ENCODE results near the gene POLR3B.
"Not testable (repeated sequence)": the region's sequence is repeated elsewhere in the genome, so short reads cannot be mapped to it uniquely, and the experiment has no call there.

Gene POLR3B

DNA sequence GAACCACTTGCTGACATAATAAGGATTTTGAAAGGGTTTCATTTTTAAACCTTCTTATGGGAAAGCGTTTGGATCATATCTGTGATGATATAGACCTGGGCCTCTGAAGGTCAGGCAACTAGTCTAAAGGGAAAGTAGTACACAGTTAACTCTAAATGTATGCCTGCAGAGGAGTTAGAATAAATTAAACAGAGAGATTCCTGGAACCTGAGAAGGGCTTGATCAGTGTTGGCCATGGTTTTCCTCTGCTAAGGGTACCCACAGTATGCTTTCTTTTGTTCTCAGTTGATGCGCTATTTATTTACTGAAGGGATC lies 14.4 kb upstream of the POLR3B start:
- no peak for DNase-seq

DNA sequence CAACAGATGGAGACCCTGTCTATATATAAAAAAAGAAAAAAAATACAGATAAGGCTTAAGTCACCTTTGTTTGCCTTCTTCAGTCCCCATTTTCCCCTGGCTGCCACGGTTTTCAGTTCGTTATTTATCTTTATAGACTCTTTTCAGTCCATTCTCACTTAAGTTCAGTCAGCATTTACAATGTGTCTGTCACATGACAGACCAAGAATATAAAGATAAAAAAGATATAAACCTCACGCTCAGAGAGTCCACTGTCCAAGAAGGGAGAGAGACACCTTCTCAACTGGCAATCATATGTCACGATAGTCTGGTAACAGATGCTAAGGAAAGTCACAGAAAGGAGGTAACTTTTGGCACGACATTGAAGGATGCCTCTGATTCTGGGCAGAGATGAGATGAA lies 13.4 kb upstream of the POLR3B start:
- DNase-seq = no peak

DNA sequence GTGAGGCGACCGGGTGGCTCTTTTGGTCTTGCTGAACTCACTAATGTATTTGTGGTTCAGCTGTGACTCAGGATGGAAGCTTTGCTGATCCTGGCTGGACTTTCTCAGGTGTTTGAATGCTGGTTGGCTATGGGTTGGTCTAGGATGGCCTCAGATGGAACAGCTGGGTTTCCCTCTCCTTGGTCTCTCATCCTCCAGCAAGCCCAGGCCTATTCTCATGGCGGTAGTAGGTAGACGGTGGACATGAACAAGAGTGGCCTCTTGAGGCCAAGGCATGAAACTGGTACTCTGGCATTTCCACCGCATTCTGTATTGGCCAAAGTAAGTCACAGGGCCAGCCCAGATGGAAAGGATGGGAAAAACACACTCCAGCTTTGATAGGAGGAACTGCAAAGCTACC lies 11.8 kb upstream of the POLR3B start:
- DNase-seq = no peak

DNA sequence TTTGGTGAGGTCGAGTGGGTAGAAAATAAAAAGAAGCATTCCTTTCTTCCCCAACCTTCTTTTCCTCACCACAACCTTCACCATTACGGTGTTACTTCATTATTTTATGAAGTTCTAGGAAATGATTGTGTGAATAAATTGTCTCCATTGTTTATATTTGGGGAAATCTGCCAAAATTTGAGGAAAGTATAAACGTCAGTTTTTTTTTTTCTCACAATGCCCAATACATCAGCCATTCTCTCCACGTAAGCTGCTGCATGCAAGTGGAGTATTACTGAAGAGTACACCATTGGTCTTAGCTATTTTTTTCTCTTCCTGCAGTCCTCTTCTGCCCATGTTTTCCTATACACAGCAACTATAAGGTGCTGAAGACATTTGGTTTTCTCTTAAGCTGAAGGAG lies 9.1 kb upstream of the POLR3B start:
- no peak for DNase-seq

DNA sequence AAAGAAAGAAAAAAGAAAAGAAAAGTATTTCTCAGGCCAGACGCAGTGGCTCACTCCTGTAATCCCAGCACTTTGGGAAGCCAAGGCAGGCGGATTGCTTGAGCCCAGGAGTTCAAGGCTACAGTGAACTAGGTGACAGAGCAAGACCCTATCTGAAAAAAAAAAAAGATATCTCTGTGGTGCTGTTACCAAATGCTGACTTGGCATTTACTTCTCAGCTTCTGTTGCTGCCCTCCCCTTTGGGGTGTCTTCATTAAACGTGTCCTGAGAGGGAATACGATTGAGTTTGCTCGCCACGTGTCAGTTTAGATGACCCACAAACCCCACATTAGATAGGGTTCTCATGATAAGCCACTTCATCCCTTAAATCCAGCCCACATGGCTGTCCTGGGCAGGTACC lies 4.4 kb upstream of the POLR3B start:
- DNase-seq = no peak

DNA sequence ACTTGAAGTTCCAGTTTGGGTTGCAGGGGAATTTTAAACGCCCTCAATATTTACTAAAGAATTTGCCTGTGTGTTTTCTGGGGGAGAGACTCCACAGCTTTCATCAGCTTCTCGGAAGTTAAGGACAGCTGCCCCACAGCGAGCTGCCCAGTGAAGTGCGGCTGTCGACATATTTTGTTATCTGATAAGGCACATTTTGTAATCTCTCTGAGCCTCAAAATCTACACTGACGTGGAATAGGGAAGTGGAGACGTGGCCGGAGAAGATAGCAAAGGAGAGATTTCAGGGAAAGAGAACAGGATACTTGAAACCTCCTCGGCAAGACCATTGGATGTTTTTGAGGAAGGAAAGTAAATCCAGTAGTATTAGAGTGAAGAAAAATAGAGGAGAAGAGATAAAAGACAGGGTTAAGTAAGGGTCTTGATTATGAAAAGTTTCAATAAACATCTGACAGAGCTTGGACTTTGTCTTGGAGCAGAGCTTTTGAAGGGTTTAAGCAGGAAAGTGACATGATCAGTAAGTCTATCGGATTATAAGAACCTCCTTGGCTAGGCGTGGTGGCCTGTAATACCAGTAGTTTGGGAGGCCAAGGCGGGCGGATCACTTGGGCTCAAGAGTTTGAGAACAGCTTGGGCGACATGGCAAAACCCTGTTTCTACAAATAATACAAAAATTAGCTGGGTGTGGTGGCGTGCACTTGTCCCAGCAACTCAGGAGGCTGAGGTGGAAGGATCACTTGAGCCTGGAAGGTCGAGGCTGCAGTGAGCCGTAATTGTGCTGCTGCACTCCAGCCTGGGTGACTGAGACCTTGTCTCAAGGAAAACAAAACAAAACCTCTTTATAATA lies 1.1 kb downstream of the POLR3B start:
- DNase-seq = no peak

DNA sequence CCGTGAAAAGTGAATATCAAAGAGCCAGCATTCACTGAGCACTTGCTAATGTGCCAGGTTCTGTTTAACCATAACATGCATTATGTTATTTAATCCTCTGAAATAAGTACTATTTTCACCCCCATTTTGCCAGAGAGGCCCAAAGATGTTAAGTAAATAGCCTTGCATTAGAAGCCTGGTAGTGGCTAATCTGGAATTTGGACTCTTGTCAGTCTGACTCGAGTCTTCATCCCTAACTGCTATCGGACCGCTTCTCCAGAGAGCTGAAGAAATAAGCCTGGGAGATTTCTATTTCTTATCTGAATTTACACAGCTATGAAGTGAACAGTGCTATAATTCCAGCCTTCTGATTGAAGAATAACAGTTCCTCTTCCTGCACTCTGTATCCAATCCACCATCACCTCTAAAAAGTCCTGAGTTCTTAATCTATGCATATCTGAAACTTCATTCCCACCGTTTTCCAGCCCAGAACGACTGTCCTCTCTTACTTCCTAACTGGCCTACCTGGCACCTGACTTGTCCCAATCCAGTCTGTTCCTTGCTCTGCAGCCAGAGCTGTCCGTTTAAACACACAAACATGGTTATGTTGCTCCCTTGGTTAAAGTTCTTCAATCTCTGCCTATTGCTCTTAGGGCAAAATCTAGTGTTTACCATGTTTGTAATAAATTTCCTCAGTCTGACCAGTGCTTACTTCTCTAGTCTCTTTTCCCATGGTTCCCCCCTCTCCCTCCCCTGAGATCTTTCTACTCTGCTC lies 2.3 kb downstream of the POLR3B start:
- no peak for DNase-seq

DNA sequence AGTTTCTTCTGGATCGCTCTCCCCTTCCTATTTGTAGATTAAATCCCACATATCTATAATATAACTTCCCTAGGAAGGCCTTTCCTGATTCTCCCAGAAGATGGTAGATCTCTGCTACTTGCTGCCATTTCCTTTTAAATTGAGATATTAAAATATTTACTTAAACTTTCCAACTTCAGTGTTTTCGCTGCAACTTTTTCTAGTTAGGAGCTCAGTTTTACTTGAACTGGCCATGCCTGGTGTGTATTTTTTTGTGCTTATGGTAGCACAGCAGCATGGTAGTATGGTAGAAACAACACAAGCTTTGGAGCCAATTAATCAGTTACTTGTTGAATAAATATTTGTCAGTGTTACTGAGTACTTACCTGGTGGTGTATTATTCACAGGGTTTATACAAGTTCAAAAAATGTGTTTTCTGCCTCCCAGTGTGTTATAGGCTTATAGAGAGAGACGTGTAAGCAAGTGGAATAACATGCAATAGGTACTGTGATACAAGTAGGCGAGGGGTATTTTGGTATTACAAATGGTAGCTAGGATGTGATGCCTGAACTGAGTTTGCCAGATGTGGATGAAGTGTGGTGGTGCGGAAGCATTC lies 2.9 kb downstream of the POLR3B start:
- no peak for DNase-seq

DNA sequence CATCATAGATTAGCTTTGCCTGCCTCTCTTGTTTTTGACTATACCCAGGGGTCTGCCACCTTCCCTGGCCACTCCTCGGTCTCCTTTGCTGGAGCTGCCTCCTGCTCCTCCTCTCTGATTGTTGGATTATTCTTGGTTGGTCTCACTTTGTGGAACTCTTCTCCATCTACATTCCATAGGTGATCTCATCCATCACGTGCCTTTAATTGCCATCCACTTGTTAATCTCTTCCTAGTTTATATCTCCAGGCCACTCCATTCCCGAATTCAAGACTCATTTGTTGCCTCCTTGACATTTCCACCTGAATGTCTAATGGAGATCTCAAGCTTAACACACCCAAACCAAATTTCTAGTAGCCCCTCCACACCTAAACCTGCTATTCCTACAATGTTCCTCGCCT lies 5.4 kb downstream of the POLR3B start:
- no peak for DNase-seq

DNA sequence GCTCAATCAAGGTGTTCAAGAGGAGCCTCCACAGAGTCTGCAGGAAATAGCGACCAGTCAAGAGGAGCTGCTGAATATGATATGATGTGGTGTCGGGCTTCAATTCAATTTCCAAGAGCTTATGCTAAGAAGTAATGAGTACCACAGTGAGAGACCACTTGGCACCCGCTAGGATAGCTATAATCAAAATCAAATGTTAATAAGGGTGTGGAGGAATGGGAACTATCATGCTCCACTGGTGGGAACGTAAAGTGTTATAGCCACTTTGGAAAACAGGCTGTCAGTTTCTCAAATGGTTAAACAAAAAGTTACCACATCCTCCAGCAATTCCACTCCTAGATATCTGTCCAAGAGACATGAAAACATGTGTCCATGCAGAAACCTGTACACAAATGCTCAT lies 6.7 kb downstream of the POLR3B start:
- no peak for DNase-seq

DNA sequence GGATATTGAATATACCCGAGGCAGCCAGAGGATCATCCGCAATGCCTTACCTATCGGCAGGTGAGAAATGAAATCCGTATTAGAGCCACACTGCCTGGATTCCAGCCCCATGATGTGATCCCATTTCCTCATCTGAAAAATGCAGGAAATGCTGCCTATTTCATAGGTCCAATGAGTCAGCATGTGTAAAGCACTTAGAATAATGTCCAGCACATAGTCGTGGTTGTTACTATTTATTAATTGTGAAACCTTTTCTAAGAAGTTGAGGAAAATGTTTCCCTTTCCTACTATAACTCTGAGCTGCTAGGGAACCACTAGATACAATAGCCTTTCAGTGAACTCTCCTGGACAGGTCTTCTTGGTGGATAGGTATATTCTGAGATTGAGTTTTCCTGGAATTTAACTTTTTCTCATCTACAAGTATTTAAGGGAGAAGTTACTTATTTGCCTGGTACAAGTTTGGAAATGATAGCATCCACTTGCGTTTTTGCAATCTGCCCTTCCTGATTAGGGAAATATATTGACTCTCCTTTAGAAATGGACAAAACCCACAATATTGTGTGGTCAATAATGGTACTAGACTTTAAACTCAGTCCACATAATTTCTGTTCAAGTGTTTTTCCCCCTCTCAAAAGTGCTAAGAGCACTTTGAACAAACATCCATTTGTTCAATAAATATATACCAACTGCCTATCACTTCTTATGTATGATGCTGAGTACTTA lies 12.2 kb downstream of the POLR3B start:
- no peak for DNase-seq

DNA sequence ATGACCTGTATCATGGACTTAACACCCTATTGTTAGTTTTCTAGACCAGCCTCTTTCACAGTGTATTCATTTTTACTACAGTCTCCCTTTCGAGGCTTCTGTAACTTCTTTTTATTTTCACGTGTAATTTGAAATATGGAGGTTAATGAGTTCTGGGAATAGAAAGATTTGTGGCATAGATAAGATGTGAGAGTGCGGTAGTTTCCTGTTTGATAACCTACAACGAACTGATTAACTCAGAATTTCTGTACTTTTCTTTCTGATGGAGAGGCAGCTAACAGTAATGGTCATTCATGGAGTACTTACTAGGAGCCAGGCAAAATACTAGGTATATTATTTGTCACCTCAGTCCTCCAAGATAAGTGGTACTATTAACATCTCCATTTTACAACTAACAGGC lies 21.2 kb downstream of the POLR3B start:
- DNase-seq = no peak

DNA sequence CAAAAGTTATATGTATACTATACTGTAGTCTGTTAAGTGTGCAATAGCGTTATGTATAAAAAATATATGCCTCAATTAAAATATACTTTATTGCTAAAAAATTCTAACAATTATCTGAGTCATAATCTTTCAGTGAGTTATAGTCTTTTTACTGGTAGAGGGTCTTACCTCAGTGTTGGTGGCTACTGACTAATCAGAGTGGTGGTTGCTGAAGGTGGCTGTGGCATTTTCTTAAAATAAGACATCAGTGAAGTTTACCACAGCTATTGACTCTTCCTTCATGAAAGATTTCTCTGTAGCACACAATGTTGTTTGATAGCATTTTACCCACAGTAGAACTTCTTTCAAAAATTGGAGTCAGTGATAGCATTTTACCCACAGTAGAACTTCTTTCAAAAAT lies 23.4 kb downstream of the POLR3B start:
- no peak for DNase-seq

DNA sequence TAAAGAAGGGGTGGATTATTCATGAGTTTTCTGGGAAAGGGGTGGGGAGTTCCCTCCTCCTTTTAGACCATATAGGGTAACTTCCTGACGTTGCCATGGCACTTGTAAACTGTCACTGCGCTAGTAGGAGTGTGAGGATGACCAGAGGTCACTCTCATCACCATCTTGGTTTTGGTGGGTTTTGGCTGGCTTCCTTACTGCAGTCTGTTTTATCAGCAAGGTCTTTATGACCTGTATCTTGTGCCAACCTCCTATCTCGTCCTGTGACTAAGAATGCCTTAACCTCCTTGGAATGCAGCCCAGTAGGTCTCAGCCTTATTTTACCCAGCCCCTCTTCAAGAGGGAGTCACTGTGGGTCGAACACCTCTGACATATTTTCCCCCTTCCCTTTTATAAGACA lies 24.3 kb downstream of the POLR3B start:
- not testable (repeated sequence) for DNase-seq

DNA sequence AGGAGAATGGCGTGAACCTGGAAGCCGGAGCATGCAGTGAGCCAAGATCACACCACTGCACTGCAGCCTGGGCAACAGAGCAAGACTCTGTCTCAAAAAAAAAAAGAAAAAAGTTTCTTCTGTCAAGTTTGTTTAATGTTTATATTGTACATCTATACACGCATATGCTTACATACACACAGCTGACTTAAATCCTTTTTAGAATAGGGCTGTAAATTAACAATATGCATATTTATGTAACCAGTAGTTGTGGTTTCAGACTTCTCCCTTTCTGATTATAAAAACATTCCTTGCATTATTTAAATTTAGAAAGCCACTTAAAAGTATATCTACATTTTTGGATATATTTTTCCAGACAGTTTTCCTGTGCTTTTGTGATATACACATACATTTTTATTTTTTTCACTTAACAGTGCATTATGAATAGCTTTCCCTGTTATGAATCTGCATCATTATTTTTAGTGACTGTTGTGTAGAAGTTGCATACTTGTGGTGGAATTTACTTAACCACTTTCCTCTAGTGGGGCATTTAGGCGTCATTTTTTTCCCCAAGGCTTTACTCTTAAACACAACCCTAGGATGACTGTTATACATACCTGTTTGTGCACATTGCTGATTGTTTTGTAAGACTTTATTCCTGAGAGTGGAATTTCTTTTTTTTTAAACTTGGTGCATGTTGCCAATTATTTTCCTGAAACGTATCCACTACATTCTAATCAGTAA lies 29.4 kb downstream of the POLR3B start:
- no peak for DNase-seq

DNA sequence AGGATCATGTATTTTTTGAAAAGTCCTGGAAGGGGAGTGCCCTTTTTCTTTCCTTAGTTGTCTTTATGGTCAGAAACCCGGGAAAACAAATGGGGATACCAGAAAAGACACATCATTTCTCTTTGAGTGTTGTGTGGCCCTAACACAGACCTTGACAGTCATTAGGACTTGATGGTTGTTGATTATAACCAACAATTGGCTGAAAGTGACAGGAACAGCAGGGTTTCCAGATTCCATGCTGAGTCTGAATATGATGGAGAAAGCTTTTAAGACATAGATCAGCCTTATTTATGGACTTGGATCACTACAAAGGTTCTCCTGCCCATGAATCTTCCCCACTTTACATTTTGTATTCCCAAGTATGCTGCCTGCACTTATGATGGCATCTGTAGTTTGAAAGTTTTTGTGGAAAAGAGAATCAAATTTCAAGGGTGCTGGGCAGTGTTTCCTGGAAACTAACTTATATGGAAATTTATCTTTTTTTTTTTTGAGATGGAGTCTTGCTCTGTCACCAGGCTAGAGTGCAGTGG lies 30.4 kb downstream of the POLR3B start:
- no peak for DNase-seq

DNA sequence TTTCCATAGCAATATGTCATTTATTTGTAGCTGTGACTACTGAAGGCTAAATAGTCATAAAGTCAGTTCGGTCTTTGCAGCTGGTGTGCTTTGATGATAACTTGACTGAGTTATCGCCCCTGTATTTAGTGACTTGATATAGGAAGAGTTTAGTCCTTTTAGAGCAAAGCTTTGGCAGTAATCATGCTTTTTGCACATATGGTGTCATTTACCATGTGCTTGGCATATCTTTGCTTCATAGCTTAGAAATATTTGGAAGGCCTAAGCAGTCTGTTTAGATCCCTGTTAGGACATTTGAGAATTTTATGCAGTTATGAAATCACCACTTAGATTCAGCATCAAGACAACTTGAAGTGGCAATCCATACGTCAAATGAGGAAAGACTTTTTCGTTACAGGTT lies 31.6 kb downstream of the POLR3B start:
- no peak for DNase-seq

DNA sequence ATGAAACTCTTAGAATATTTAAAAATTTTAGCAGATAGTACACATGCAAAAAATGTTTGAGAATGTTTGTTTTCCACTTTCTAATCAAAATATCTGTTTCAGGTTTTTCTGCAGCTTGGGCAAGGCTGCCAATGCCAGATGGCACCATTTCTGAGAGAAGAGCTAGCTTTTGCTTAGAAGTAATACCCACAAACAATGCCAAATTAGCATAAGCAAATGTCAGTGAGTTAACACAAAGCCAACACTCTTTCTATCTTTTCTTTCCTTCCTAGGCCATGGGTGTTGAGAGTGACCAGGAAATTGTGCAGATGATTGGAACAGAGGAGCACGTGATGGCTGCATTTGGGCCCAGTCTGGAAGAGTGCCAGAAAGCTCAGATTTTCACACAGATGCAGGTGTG lies 35.2 kb downstream of the POLR3B start:
- no peak for DNase-seq

DNA sequence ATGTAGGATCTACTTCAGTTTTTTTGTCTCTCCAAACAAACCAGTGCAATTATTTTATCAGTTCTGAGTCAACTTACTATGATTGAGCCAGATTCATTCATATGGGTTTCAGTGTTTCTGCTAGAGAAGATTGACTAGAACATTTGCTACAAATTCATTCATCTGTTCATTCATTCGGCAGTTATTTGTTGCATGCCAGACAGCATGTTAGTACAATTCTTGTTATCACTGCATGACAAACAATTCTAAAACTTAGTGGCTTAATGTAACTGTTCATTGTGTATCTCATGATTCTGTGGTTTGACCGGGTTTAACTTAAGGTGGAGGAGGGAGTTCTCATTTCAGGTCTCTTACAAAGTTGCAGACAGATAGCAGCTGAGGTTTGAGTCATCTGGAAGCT lies 52.3 kb downstream of the POLR3B start:
- DNase-seq = no peak

DNA sequence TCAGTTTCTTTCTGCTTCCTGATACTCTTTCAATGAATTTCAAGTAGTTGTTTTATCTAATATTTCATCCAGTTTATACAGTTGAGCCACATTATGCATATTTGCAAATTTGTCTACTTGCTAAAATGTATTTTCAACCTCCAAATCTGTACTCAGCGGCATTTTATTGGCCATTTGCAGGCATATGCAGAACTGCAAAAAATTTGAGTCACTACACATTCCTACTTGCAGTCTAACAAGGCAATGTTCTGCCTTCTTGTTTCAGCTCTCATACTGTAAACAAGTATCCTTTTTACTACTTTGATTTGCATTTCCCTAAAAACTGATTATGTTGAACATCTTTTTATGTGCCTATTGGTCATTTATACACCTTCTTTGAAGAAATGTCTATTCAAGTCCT lies 55.0 kb downstream of the POLR3B start:
- no peak for DNase-seq

DNA sequence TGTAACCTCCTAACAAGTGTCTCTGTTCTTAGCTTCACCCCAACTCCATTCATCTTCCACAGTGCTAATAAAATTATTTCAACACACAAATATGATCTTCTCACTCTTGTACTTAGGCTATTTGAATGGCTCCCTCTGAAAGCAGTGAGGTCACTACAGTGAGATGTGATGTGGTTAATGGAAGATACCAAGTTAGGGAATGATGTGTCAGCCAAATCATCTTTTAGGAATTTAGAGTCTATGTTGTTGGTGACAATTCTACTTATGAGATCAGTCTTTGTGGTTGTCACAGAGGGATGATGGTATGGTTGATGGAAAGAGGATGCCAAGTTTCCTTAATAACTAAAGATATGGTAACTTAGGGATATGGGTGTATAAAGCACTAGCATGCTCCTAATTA lies 57.6 kb downstream of the POLR3B start:
- DNase-seq = no peak

DNA sequence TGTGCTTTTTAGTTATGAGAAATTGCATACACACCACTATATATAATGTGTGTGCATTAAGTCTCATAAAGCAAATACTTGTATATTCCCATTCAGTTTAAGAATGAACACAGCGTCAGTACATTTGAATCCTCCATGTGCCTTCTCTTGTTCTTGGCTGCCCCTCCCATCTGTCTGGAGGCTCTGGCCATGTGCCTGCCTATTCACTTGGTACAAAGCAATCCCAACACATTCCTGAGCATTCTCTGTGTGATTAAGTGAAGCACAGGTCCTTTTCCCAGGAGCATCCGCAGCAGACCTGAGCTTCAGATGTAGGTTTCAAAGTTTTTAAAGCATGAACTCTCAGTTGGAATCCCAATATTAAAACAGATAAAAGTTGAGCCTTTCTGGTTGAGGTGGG lies 58.7 kb downstream of the POLR3B start:
- DNase-seq = no peak
